ELF-1 (cell line): ENCODE measurements around the gene AKT3.
"Not testable (repeated sequence)": the region's sequence is repeated elsewhere in the genome, so short reads cannot be mapped to it uniquely, and the experiment has no call there.

ENCODE experiments used
- DNase-seq: peaks from one replicate; pipeline ENCODE4 v3.0.0-alpha.2; 2016; ENCODE audit warnings: low read depth, low spot score

Gene AKT3

GRCh38 chr1:243850202-243850451 is at the start of gene AKT3:
TSS of gene AKT3 (minus strand) at chr1:243850243. CDS start at chr1:243843170, 7,073 bp downstream.
- no peak for DNase-seq

- DNase-seq = no peak
Measured at GRCh38 chr1:243898278-243898677, 48.2 kb upstream of the AKT3 start.

GRCh38 chr1:243896313-243896712 is 46.3 kb upstream of the AKT3 start:
- no peak for DNase-seq

- no peak for DNase-seq
Measured at GRCh38 chr1:243892456-243892855, 42.4 kb upstream of the AKT3 start.

- no peak for DNase-seq
Measured at GRCh38 chr1:243890576-243890975, 40.5 kb upstream of the AKT3 start.

- DNase-seq = no peak
Measured at GRCh38 chr1:243885806-243886205, 35.8 kb upstream of the AKT3 start.

GRCh38 chr1:243884603-243885002 is 34.6 kb upstream of the AKT3 start:
- DNase-seq = no peak

GRCh38 chr1:243883551-243883950 is 33.5 kb upstream of the AKT3 start:
- DNase-seq = no peak

- DNase-seq = no peak
Measured at GRCh38 chr1:243882276-243882675, 32.2 kb upstream of the AKT3 start.

- DNase-seq = not testable (repeated sequence)
Measured at GRCh38 chr1:243877058-243877457, 27.0 kb upstream of the AKT3 start.

- peak; percentile 78 for DNase-seq
Measured at GRCh38 chr1:243855616-243856318, 5.7 kb upstream of the AKT3 start.

GRCh38 chr1:243851765-243852164 is 1.7 kb upstream of the AKT3 start:
- DNase-seq = no peak

GRCh38 chr1:243851257-243851756 is 1.3 kb upstream of the AKT3 start:
- no peak for DNase-seq

- DNase-seq = peak; percentile 75
Measured at GRCh38 chr1:243850452-243851256, 611 bp upstream of the AKT3 start.

- DNase-seq = no peak
Measured at GRCh38 chr1:243849421-243850201, 432 bp downstream of the AKT3 start.

- peak; percentile 61 for DNase-seq
Measured at GRCh38 chr1:243848858-243849420, 1.1 kb downstream of the AKT3 start.

- DNase-seq = no peak
Measured at GRCh38 chr1:243848165-243848857, 1.7 kb downstream of the AKT3 start.

GRCh38 chr1:243846761-243847160 is 3.3 kb downstream of the AKT3 start:
- no peak for DNase-seq

GRCh38 chr1:243845888-243846287 is 4.2 kb downstream of the AKT3 start:
- no peak for DNase-seq

- no peak for DNase-seq
Measured at GRCh38 chr1:243844186-243844585, 5.9 kb downstream of the AKT3 start.

GRCh38 chr1:243842978-243843511 is 7.0 kb downstream of the AKT3 start:
- no peak for DNase-seq
